HG03095 (cell line): ENCODE results near the gene DNMT3B.

Experiments used
- ATAC-seq: cut with Tn5 transposase; IDR thresholded peaks from one replicate; pipeline ENCODE4 v1.9.1; 2021; ENCODE audit warnings: moderate library complexity; ENCODE audit not compliant: unreplicated experiment

DNMT3B gene

GRCh38 chr20:32849577-32849976 is 87.4 kb downstream of the DNMT3B start:
- no peak for ATAC-seq

GRCh38 chr20:32855387-32855786 is 93.2 kb downstream of the DNMT3B start:
- no peak for ATAC-seq

GRCh38 chr20:32858189-32858588 is 96.0 kb downstream of the DNMT3B start:
- no peak for ATAC-seq
